Epithelial cell of umbilical artery (primary cell): ENCODE results near the gene RRP12. TPM values are rescaled to one million over a fixed set of nuclear protein-coding genes. Genes with fewer than 3 reads are reported as not detected.

Experiments used
- total RNA-seq: library from RNA; depleted of rRNA; stranded (reverse); fragments of >200 nt; gene quantifications from 2 replicates; pipeline ENCODE4 v1.2.3, GENCODE V29; 2014

RRP12 gene, protein sequence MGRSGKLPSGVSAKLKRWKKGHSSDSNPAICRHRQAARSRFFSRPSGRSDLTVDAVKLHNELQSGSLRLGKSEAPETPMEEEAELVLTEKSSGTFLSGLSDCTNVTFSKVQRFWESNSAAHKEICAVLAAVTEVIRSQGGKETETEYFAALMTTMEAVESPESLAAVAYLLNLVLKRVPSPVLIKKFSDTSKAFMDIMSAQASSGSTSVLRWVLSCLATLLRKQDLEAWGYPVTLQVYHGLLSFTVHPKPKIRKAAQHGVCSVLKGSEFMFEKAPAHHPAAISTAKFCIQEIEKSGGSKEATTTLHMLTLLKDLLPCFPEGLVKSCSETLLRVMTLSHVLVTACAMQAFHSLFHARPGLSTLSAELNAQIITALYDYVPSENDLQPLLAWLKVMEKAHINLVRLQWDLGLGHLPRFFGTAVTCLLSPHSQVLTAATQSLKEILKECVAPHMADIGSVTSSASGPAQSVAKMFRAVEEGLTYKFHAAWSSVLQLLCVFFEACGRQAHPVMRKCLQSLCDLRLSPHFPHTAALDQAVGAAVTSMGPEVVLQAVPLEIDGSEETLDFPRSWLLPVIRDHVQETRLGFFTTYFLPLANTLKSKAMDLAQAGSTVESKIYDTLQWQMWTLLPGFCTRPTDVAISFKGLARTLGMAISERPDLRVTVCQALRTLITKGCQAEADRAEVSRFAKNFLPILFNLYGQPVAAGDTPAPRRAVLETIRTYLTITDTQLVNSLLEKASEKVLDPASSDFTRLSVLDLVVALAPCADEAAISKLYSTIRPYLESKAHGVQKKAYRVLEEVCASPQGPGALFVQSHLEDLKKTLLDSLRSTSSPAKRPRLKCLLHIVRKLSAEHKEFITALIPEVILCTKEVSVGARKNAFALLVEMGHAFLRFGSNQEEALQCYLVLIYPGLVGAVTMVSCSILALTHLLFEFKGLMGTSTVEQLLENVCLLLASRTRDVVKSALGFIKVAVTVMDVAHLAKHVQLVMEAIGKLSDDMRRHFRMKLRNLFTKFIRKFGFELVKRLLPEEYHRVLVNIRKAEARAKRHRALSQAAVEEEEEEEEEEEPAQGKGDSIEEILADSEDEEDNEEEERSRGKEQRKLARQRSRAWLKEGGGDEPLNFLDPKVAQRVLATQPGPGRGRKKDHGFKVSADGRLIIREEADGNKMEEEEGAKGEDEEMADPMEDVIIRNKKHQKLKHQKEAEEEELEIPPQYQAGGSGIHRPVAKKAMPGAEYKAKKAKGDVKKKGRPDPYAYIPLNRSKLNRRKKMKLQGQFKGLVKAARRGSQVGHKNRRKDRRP (N-terminal part only)
- total RNA-seq: 13.3 and 17.8 TPM in 2 replicates

DNA sequence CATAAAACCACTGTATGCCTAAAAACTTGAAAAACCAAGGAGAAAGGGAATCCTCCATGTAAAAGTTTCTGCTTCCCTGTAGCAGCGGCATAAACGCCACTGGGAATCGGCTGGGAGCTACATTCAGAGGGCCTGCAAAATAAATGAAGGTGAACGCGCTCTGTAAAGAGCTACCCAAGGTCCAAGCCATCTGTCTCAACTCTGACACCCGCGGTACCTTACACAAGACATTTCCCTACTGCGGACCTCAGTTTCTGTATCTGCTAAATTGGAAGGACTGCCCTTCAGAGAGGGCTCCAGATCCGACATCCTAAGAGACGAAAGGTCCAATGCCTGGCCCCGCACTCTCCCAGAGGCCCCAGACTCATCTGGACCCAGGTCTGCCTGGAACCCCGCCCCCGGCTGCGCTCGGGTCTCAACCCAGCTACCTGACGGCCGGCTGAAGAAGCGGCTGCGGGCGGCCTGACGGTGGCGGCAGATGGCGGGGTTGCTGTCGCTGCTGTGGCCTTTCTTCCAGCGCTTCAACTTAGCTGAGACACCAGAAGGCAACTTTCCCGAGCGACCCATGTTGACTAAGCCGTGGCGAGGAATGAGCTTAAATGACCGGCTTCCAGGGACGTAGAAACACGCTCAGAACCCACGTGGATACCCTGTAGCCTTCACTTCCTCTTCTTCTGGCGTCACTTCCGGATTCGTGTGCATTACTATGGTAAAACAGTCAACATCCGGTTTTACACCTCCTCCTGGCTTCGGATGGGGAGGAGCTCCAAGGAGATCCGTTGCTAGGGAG lies at the start of gene RRP12:
Gene RRP12 (minus strand): TSS at position 676 of the 790 bp plus-strand sequence. CDS start 109 bp downstream, at position 567.

DNA sequence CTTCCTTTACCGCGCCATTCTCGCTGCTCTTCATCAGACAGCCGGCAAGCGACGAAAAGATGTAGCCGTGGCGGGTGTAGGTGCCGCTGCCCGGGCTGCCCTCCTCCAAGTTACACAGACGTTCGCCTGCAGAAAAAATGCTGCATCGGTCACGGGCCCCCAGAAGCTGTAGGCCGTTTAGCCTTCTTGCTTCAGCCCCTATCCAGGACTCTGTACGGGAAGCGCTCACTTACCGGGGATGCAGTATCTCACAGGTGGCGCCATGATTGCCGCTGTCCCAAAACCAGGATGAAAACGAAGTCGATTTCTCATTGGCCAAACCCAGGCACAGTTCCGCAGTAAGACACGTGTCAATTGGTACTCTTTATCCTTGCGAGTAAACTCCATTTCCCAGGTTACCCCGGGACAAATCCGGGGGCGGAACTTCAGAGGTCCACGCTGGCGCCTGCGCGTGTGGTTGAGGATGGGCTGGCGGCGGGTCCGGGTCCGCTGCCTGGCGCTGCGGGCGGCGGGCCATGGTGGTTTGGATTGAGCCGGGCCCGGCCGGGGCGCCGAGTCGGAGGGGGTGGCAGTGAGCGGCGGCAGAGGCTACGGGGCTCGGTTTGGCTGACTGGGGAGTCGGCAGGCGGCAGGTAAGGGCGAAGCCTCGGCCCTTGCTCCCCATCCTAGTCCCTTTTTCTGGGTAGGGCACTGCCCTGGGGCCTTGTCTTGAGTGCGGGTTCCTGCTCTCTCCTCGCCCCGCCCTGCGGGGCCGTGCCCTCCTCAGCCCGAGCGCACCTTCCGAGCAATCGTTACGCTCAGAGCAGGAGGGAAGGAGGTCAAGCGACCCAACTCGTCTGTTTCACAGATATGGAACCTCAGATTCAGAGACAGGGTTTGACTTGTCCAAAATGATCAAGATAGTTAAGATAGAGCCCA lies 44.8 kb upstream of the RRP12 start, which contains the start of the genes EXOSC1 and ZDHHC16:
Gene EXOSC1 (minus strand): TSS at position 285 of the 918 bp plus-strand sequence. CDS start 21 bp downstream, at position 264.
Gene ZDHHC16 (plus strand): TSS at position 454 of the 918 bp plus-strand sequence. CDS start 5,501 bp downstream, outside the sequence.

GRCh38 chr10:97425964-97426775 lies 25.0 kb upstream of the RRP12 start, which contains the start of gene PGAM1:
TSS of gene PGAM1 (plus strand) at chr10:97426191. CDS start at chr10:97426308, 117 bp downstream.

GRCh38 chr10:97334370-97335175 lies 66.6 kb downstream of the RRP12 start, which contains the start of gene FRAT2:
TSS of gene FRAT2 (minus strand) at chr10:97334729. CDS start at chr10:97334572, 157 bp downstream.

GRCh38 chr10:97318772-97319651 lies 82.1 kb downstream of the RRP12 start, which contains the start of gene FRAT1:
TSS of gene FRAT1 (plus strand) at chr10:97319271. CDS start at chr10:97319454, 183 bp downstream.

Other genes with a start within 250 kb of the RRP12 start
- gene SLIT1, start 215.4 kb downstream of the RRP12 start, total RNA-seq: under 0.01 TPM in 1 of 2 replicates, not detected in the other
- 10.6 and 12.3 TPM in 2 replicates for gene ARHGAP19, start 108.7 kb downstream of the RRP12 start, total RNA-seq
- 2.9 and 3.3 TPM in 2 replicates for gene FRAT1, start 82.1 kb downstream of the RRP12 start, total RNA-seq
- 13.8 and 14.0 TPM in 2 replicates for gene FRAT2, start 66.6 kb downstream of the RRP12 start, total RNA-seq
- 376 and 402 TPM in 2 replicates for gene PGAM1, start 24.9 kb upstream of the RRP12 start, total RNA-seq
- 36.4 and 54.0 TPM in 2 replicates for gene EXOSC1, start 44.7 kb upstream of the RRP12 start, total RNA-seq
- 37.7 and 47.7 TPM in 2 replicates for gene ZDHHC16, start 44.8 kb upstream of the RRP12 start, total RNA-seq
- 70.1 and 91.6 TPM in 2 replicates for gene MMS19, start 97.1 kb upstream of the RRP12 start, total RNA-seq
- gene UBTD1, start 97.6 kb upstream of the RRP12 start, total RNA-seq: 30.9 and 50.0 TPM in 2 replicates
- 0.97 and 2.1 TPM in 2 replicates for gene ANKRD2, start 171.4 kb upstream of the RRP12 start, total RNA-seq
- gene HOGA1, start 183.0 kb upstream of the RRP12 start, total RNA-seq: 0.32 and 1.1 TPM in 2 replicates
- not detected in 2 replicates for gene C10orf62, start 188.4 kb upstream of the RRP12 start, total RNA-seq
- 2.3 and 9.1 TPM in 2 replicates for gene MORN4, start 232.2 kb upstream of the RRP12 start, total RNA-seq
- gene PI4K2A, start 239.3 kb upstream of the RRP12 start, total RNA-seq: 11.4 and 17.2 TPM in 2 replicates